ENCODE results near the gene PLB1. TPM values are rescaled to one million over a fixed set of nuclear protein-coding genes. Genes with fewer than 3 reads are reported as not detected.

The PLB1 gene
- total RNA-seq, 2 experiments from 2014 or later = 0.30 to 0.43 TPM

- Mint-ChIP-seq H3K4me3 (no peak overlapping the region), H3K36me3 (peaks cover 7% of the 10 kb centered on the region), H3K27ac (no peak overlapping the region), H3K9me3 (peaks cover 13% of the 10 kb centered on the region), H3K4me1 (peaks cover 7% of the 10 kb centered on the region), H3K27me3 (peaks cover 74% of the 10 kb centered on the region)
- DNase-seq = no peak
- ATAC-seq (ENCODE audit: low read depth) = no peak
- POLR2A ChIA-PET = no interaction called here
These were observed 21.1 kb downstream of the PLB1 start for GRCh38 chr2:28516950-28517349.

GRCh38 chr2:28521663-28522062 is 25.8 kb downstream of the PLB1 start:
- H3K27me3 Mint-ChIP-seq = peaks cover 73% of the 10 kb centered on the region
- H3K27ac Mint-ChIP-seq = no peak overlapping the region

GRCh38 chr2:28522481-28522880 is 26.6 kb downstream of the PLB1 start:
- H3K27me3 Mint-ChIP-seq = peaks cover 65% of the 10 kb centered on the region
- peaks cover 14% of the 10 kb centered on the region for H3K4me1 Mint-ChIP-seq

More at GRCh38 chr2:28521663-28522062, 25.8 kb downstream of the PLB1 start:
- POLR2A ChIA-PET = no interaction called here
- DNase-seq (no peak), ATAC-seq (ENCODE audit: low read depth) (no peak)
- no peak overlapping the region for H3K4me3 Mint-ChIP-seq
- H3K4me1 Mint-ChIP-seq = peaks cover 14% of the 10 kb centered on the region
- H3K36me3 Mint-ChIP-seq = peaks cover 3% of the 10 kb centered on the region
- no peaks in the 10 kb centered on the region for H3K9me3 Mint-ChIP-seq

GRCh38 chr2:28523902-28524301 is 28.0 kb downstream of the PLB1 start:
- Mint-ChIP-seq H3K27me3 (peaks cover 59% of the 10 kb centered on the region), H3K4me1 (peaks cover 14% of the 10 kb centered on the region), H3K4me3 (peak overlapping the region; percentile 5), H3K36me3 (peaks cover 3% of the 10 kb centered on the region), H3K27ac (no peak overlapping the region), H3K9me3 (no peaks in the 10 kb centered on the region)
- DNase-seq (no peak), ATAC-seq (ENCODE audit: low read depth) (no peak)
- POLR2A ChIA-PET = no interaction called here

More at GRCh38 chr2:28522481-28522880, 26.6 kb downstream of the PLB1 start:
- H3K9me3 Mint-ChIP-seq = no peaks in the 10 kb centered on the region
- no peak overlapping the region for H3K27ac Mint-ChIP-seq
- POLR2A ChIA-PET = no interaction called here
- H3K36me3 Mint-ChIP-seq = peaks cover 3% of the 10 kb centered on the region
- DNase-seq (no peak), ATAC-seq (ENCODE audit: low read depth) (no peak)
- H3K4me3 Mint-ChIP-seq = no peak overlapping the region

- Mint-ChIP-seq H3K27ac (no peak overlapping the region), H3K4me3 (no peak overlapping the region), H3K36me3 (peaks cover 3% of the 10 kb centered on the region), H3K27me3 (peaks cover 52% of the 10 kb centered on the region), H3K9me3 (no peaks in the 10 kb centered on the region), H3K4me1 (peaks cover 14% of the 10 kb centered on the region)
- POLR2A ChIA-PET = no interaction called here
- DNase-seq (no peak), ATAC-seq (ENCODE audit: low read depth) (no peak)
These were observed 29.6 kb downstream of the PLB1 start for GRCh38 chr2:28525481-28525880.

GRCh38 chr2:28526527-28527132 is 30.8 kb downstream of the PLB1 start:
- ATAC-seq (ENCODE audit: low read depth) (no peak), DNase-seq (no peak)
- POLR2A ChIA-PET = no interaction called here
- Mint-ChIP-seq H3K27me3 (peaks cover 50% of the 10 kb centered on the region), H3K36me3 (peaks cover 3% of the 10 kb centered on the region), H3K9me3 (no peaks in the 10 kb centered on the region), H3K4me3 (no peak overlapping the region), H3K27ac (no peak overlapping the region), H3K4me1 (peaks cover 14% of the 10 kb centered on the region)

- peaks cover 9% of the 10 kb centered on the region for H3K4me1 Mint-ChIP-seq
- ATAC-seq (ENCODE audit: low read depth) = no peak
- H3K27me3 Mint-ChIP-seq = peaks cover 47% of the 10 kb centered on the region
- H3K27ac Mint-ChIP-seq = no peak overlapping the region
- H3K36me3 Mint-ChIP-seq = no peaks in the 10 kb centered on the region
- DNase-seq = no peak
- no peaks in the 10 kb centered on the region for H3K9me3 Mint-ChIP-seq
- no peak overlapping the region for H3K4me3 Mint-ChIP-seq
- POLR2A ChIA-PET = no interaction called here
These were observed 31.3 kb downstream of the PLB1 start for GRCh38 chr2:28527196-28527595.

GRCh38 chr2:28528206-28528605 is 32.3 kb downstream of the PLB1 start:
- Mint-ChIP-seq H3K36me3 (no peaks in the 10 kb centered on the region), H3K4me1 (peaks cover 9% of the 10 kb centered on the region), H3K27ac (no peak overlapping the region), H3K27me3 (peaks cover 43% of the 10 kb centered on the region), H3K9me3 (no peaks in the 10 kb centered on the region), H3K4me3 (no peak overlapping the region)
- DNase-seq (no peak), ATAC-seq (ENCODE audit: low read depth) (no peak)
- POLR2A ChIA-PET = no interaction called here

- ATAC-seq (ENCODE audit: low read depth) = no peak
- POLR2A ChIA-PET = no interaction called here
- Mint-ChIP-seq H3K4me3 (no peak overlapping the region), H3K36me3 (no peaks in the 10 kb centered on the region), H3K27me3 (peaks cover 34% of the 10 kb centered on the region), H3K27ac (no peak overlapping the region), H3K4me1 (no peaks in the 10 kb centered on the region), H3K9me3 (no peaks in the 10 kb centered on the region)
- no peak for DNase-seq
These were observed 34.9 kb downstream of the PLB1 start for GRCh38 chr2:28530782-28531181.

- H3K27ac Mint-ChIP-seq = no peak overlapping the region
- H3K4me3 Mint-ChIP-seq = no peak overlapping the region
- H3K27me3 Mint-ChIP-seq = peaks cover 34% of the 10 kb centered on the region
- H3K9me3 Mint-ChIP-seq = no peaks in the 10 kb centered on the region
- POLR2A ChIA-PET = no interaction called here
- no peak for DNase-seq
- ATAC-seq (ENCODE audit: low read depth) = no peak
- no peaks in the 10 kb centered on the region for H3K36me3 Mint-ChIP-seq
- no peaks in the 10 kb centered on the region for H3K4me1 Mint-ChIP-seq
These were observed 36.5 kb downstream of the PLB1 start for GRCh38 chr2:28532399-28532798.

GRCh38 chr2:28533044-28533680 is 37.3 kb downstream of the PLB1 start:
- no peaks in the 10 kb centered on the region for H3K4me1 Mint-ChIP-seq
- POLR2A ChIA-PET = no interaction called here
- ATAC-seq (ENCODE audit: low read depth) (no peak), DNase-seq (no peak)
- peaks cover 32% of the 10 kb centered on the region for H3K27me3 Mint-ChIP-seq
- no peak overlapping the region for H3K4me3 Mint-ChIP-seq
- no peaks in the 10 kb centered on the region for H3K9me3 Mint-ChIP-seq
- H3K27ac Mint-ChIP-seq = no peak overlapping the region
- H3K36me3 Mint-ChIP-seq = no peaks in the 10 kb centered on the region

- H3K36me3 Mint-ChIP-seq = no peaks in the 10 kb centered on the region
- H3K4me1 Mint-ChIP-seq = no peaks in the 10 kb centered on the region
- no peak overlapping the region for H3K27ac Mint-ChIP-seq
- H3K27me3 Mint-ChIP-seq = peaks cover 29% of the 10 kb centered on the region
- ATAC-seq (ENCODE audit: low read depth) (no peak), DNase-seq (no peak)
- H3K9me3 Mint-ChIP-seq = no peaks in the 10 kb centered on the region
- POLR2A ChIA-PET = no interaction called here
- no peak overlapping the region for H3K4me3 Mint-ChIP-seq
These were observed 39.0 kb downstream of the PLB1 start for GRCh38 chr2:28534817-28535216.

- H3K27ac Mint-ChIP-seq = no peak overlapping the region
- H3K36me3 Mint-ChIP-seq = no peaks in the 10 kb centered on the region
- peaks cover 5% of the 10 kb centered on the region for H3K4me1 Mint-ChIP-seq
- H3K4me3 Mint-ChIP-seq = no peak overlapping the region
- no peak for ATAC-seq (ENCODE audit: low read depth)
- H3K9me3 Mint-ChIP-seq = no peaks in the 10 kb centered on the region
- peaks cover 17% of the 10 kb centered on the region for H3K27me3 Mint-ChIP-seq
- POLR2A ChIA-PET = no interaction called here
- no peak for DNase-seq
These were observed 42.3 kb downstream of the PLB1 start for GRCh38 chr2:28538134-28538533.

- Mint-ChIP-seq H3K27ac (no peak overlapping the region), H3K4me3 (no peak overlapping the region), H3K27me3 (peaks cover 14% of the 10 kb centered on the region), H3K4me1 (peaks cover 5% of the 10 kb centered on the region), H3K9me3 (no peaks in the 10 kb centered on the region), H3K36me3 (no peaks in the 10 kb centered on the region)
- ATAC-seq (ENCODE audit: low read depth) = no peak
- POLR2A ChIA-PET = no interaction called here
- no peak for DNase-seq
These were observed 42.8 kb downstream of the PLB1 start for GRCh38 chr2:28538652-28539051.
